Right lobe of liver (tissue), 6 donors: Measurements from ENCODE around the gene SIGLEC15. TPM values are rescaled to one million over a fixed set of nuclear protein-coding genes. Genes with fewer than 3 reads are reported as not detected.

ENCODE experiments used
- ATAC-seq, 4 donors: fragments of 200-7000 bp; cut with Tn5 transposase; one replicate each; pipeline ENCODE4 v1.9.1; 2020; ENCODE audit warnings: mild to moderate bottlenecking in 4 of 4, moderate library complexity in 4 of 4
- DNase-seq, 3 donors: peaks; one replicate each; pipeline ENCODE4 v3.0.0-alpha.2; 2020
- H3K27ac ChIP-seq, 3 donors: fragments of 200-600 bp; one replicate each; pipeline ENCODE4 v1.8.0; 2022
- H3K27me3 ChIP-seq, 2 donors: fragments of 200-600 bp; one replicate each; pipeline ENCODE4 v1.8.0; 2022
- H3K36me3 ChIP-seq, 4 donors: fragments of 200-600 bp; sonication (generic) in 1 of 4; one replicate each; pipeline versions ENCODE4 v1.5.1 to v1.8.0; 2017 to 2022; ENCODE audit warnings: control low read depth in 1 of 4
- H3K4me1 ChIP-seq, 4 donors: fragments of 200-600 bp; sonication (generic) in 1 of 4; one replicate each; pipeline versions ENCODE4 v1.5.1 to v1.8.0; 2017 to 2022; ENCODE audit warnings: control low read depth in 1 of 4
- H3K4me3 ChIP-seq, 3 donors: fragments of 200-600 bp; one replicate each; pipeline ENCODE4 v1.8.0; 2022
- H3K9me3 ChIP-seq, 4 donors: fragments of 200-600 bp; sonication (generic) in 1 of 4; one replicate each; pipeline versions ENCODE4 v1.5.1 to v1.8.0; 2017 to 2022; ENCODE audit warnings: control low read depth in 1 of 4
- CTCF ChIP-seq, 4 donors: fragments of 200-600 bp in 3 of 4; fragments of 450-650 bp in 1 of 4; IDR thresholded peaks; one replicate each; pipeline versions ENCODE4 v1.5.1 to v1.8.0; 2016 to 2022; ENCODE audit warnings: antibody characterized with exemption in 4 of 4, mild to moderate bottlenecking in 2 of 4
- POLR2A ChIP-seq: fragments of 450-650 bp; IDR thresholded peaks from one replicate; pipeline ENCODE4 v1.6.1; 2017; ENCODE audit warnings: antibody characterized with exemption, mild to moderate bottlenecking
- WGBS: methylation state at CpG from one replicate; pipeline ENCODE4 v1.1.6; 2018; ENCODE audit warnings: low coverage, low lambda C conversion rate; ENCODE audit not compliant: insufficient coverage; ENCODE audit errors: missing lambda C conversion rate; 5-methylcytosine and 5-hydroxymethylcytosine counted together
- intact Hi-C, 2 donors: fragments of 100-400 bp; cut with DNase I; formaldehyde crosslinking; loops; one replicate each; pipeline versions ENCODE4 v1.11.2 to v1.14.1; 2022
- total RNA-seq, 6 experiments: library from RNA; depleted of rRNA in 2 of 6; stranded (reverse); fragments of >200 nt in 2 of 6; fragmentation: NEBNext Ultra II Directional in 3 of 6; extraction: Animal tissue kit (Norgen Biotek cat#: 25700) in 3 of 6; gene quantifications; one replicate each; pipeline versions ENCODE4 v1.1.0 to v1.2.4, GENCODE V29; 2016 to 2023
- donor health status: DM: no; HTN: yes; CAD: no.
- donor health status: DM: no; HTN: no; CAD: no.
- donor health status: DM: no; HTN: no; CAD: no.
- donor health status: DM: no; HTN: yes; CAD: no.
- donor health status: DM: no; HTN: yes; CAD: no.

Gene SIGLEC15
- total RNA-seq, 6 experiments from 2014 or later = 0.12 to 0.35 (median 0.19) TPM; not detected in 2

- no peaks in the 10 kb centered on the region for H3K27me3 ChIP-seq
- H3K4me1 ChIP-seq = peaks cover 0 to 5% (median 2%) of the 10 kb centered on the region in 4 donors
- H3K9me3 ChIP-seq = no peaks in the 10 kb centered on the region
- H3K4me3 ChIP-seq = no peak overlapping the region
- intact Hi-C loops = loop anchor here in 1 of 2 donors (10.0 kb wide), 1 partner anchor 157 kb away; no protein-coding TSS in a partner anchor
- TF ChIP-seq CTCF (IDR thresholded peaks at IDR 0.05) (no peak), POLR2A (no peak)
- no peak for DNase-seq
- ATAC-seq = peak in 1 of 4 donors; percentile 28
- WGBS = 66% methylated on average over 5 of the region's 5 CpGs
- H3K36me3 ChIP-seq = peaks cover 0 to 13% (median 7%) of the 10 kb centered on the region in 4 donors
- H3K27ac ChIP-seq = no peak overlapping the region
Measured at GRCh38 chr18:45871431-45872084, 46.1 kb downstream of the SIGLEC15 start.

GRCh38 chr18:45874491-45875184 lies 49.2 kb downstream of the SIGLEC15 start:
- ATAC-seq (no peak), DNase-seq (no peak)
- intact Hi-C loops = loop anchor here in 1 of 2 donors (10.0 kb wide), 1 partner anchor 160 kb away; no protein-coding TSS in a partner anchor
- H3K4me1 ChIP-seq = no peaks in the 10 kb centered on the region
- 81% methylated on average over 5 of the region's 5 CpGs for WGBS
- no peaks in the 10 kb centered on the region for H3K9me3 ChIP-seq
- no peaks in the 10 kb centered on the region for H3K27me3 ChIP-seq
- H3K4me3 ChIP-seq = no peak overlapping the region
- H3K27ac ChIP-seq = no peak overlapping the region
- TF ChIP-seq POLR2A = no peak
- no peak for TF ChIP-seq CTCF (IDR thresholded peaks at IDR 0.05)
- peaks cover 0 to 29% (median 7%) of the 10 kb centered on the region in 4 donors for H3K36me3 ChIP-seq

GRCh38 chr18:45876161-45876560 lies 50.7 kb downstream of the SIGLEC15 start:
- intact Hi-C loops = loop anchor here in 1 of 2 donors (10.0 kb wide), 1 partner anchor 161 kb away; no protein-coding TSS in a partner anchor
- H3K27me3 ChIP-seq = no peaks in the 10 kb centered on the region
- TF ChIP-seq CTCF (IDR thresholded peaks at IDR 0.05) (no peak), POLR2A (no peak)
- no peaks in the 10 kb centered on the region for H3K4me1 ChIP-seq
- WGBS = 100% methylated on average over 3 of the region's 3 CpGs
- DNase-seq = no peak
- no peak for ATAC-seq
- H3K4me3 ChIP-seq = no peak overlapping the region
- no peak overlapping the region for H3K27ac ChIP-seq
- peaks cover 0 to 24% (median 4%) of the 10 kb centered on the region in 4 donors for H3K36me3 ChIP-seq
- H3K9me3 ChIP-seq = no peaks in the 10 kb centered on the region

GRCh38 chr18:45877403-45877802 lies 51.9 kb downstream of the SIGLEC15 start:
- Histone ChIP-seq H3K27me3 (no peaks in the 10 kb centered on the region), H3K27ac (no peak overlapping the region), H3K36me3 (peaks cover 0 to 32% (median 4%) of the 10 kb centered on the region in 4 donors), H3K4me1 (no peaks in the 10 kb centered on the region), H3K9me3 (no peaks in the 10 kb centered on the region), H3K4me3 (no peak overlapping the region)
- no peak for ATAC-seq
- 84% methylated on average over 3 of the region's 3 CpGs for WGBS
- TF ChIP-seq CTCF (IDR thresholded peaks at IDR 0.05) (no peak), POLR2A (no peak)
- DNase-seq = no peak
- intact Hi-C loops = loop anchor here in 1 of 2 donors (10.0 kb wide), 1 partner anchor 163 kb away; no protein-coding TSS in a partner anchor
